Left ventricle myocardium inferior (tissue), 1 donor: ENCODE results near the gene CALN1. TPM values are rescaled to one million over a fixed set of nuclear protein-coding genes. Genes with fewer than 3 reads are reported as not detected.
"Not testable (repeated sequence)": the region's sequence is repeated elsewhere in the genome, so short reads cannot be mapped to it uniquely, and the experiment has no call there.

Experiments
- DNase-seq: peaks from one replicate; pipeline ENCODE4 v3.0.0-alpha.2; 2020
- H3K27ac ChIP-seq: fragments of 200-600 bp; replicated peaks from 2 replicates; pipeline ENCODE4 v1.8.0; 2021
- H3K27me3 ChIP-seq: fragments of 200-600 bp; 2 replicates; pipeline ENCODE4 v1.8.0; 2021; ENCODE audit warnings: low read depth
- H3K36me3 ChIP-seq: fragments of 200-600 bp; 2 replicates; pipeline ENCODE4 v1.8.0; 2021
- H3K4me1 ChIP-seq: fragments of 200-600 bp; 2 replicates; pipeline ENCODE4 v1.8.0; 2021
- H3K4me3 ChIP-seq: fragments of 200-600 bp; 2 replicates; pipeline ENCODE4 v1.8.0; 2021; ENCODE audit warnings: mild to moderate bottlenecking, moderate library complexity
- H3K9me3 ChIP-seq: fragments of 200-600 bp; replicated peaks from 2 replicates; pipeline ENCODE4 v1.8.0; 2021
- CTCF ChIP-seq: fragments of 200-600 bp; IDR thresholded peaks from 2 replicates; pipeline ENCODE4 v1.8.0; 2021; ENCODE audit warnings: antibody characterized with exemption, mild to moderate bottlenecking, borderline replicate concordance
- intact Hi-C: fragments of 100-400 bp; cut with micrococcal nuclease; formaldehyde crosslinking; loops from one replicate; pipeline ENCODE4 v1.11.0; 2022
- total RNA-seq: library from RNA; stranded (reverse); fragmentation: NEBNext Ultra II Directional; extraction: Animal tissue kit (Norgen Biotek cat#: 25700); gene quantifications from one replicate; pipeline ENCODE4 v1.2.1, GENCODE V29; 2021
- donor health status: DM: no; HTN: yes; CAD: no; lungs with severe emphysema.

Gene CALN1
- total RNA-seq, 1 donor from 2014 or later, result not detected

DNA sequence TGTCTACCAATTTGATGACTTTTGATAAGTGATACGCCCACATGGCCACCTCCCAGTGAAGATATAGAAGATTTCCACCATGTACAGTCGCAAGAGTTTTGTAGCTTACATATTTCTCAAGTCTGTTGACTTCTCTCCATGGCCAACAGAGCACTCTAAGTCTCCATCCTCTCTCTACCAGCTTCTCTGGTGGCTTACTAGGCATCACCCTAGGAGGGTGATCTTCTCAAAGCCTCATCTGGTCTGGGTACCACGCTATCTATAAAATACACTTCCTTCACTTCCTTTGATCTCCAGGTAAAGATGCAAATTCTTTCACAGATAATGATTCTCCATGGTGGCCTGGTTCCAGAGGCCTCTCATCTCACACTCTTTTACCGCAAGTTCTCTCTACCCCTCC is 49.9 kb downstream of the CALN1 start:
- H3K27me3 ChIP-seq, result no peaks in the 10 kb centered on the region
- no peaks in the 10 kb centered on the region for H3K36me3 ChIP-seq
- intact Hi-C loops, result no loop called here
- no peaks in the 10 kb centered on the region for H3K9me3 ChIP-seq
- no peak overlapping the region for H3K4me3 ChIP-seq
- no peak overlapping the region for H3K27ac ChIP-seq
- peaks cover 3% of the 10 kb centered on the region for H3K4me1 ChIP-seq
- TF ChIP-seq CTCF, result no peak
- no peak for DNase-seq

- no peaks in the 10 kb centered on the region for H3K9me3 ChIP-seq
- no peaks in the 10 kb centered on the region for H3K4me1 ChIP-seq
- H3K27ac ChIP-seq, result no peak overlapping the region
- H3K4me3 ChIP-seq, result no peak overlapping the region
- intact Hi-C loops, result no loop called here
- no peaks in the 10 kb centered on the region for H3K36me3 ChIP-seq
- peaks cover 27% of the 10 kb centered on the region for H3K27me3 ChIP-seq
- no peak for DNase-seq
- no peak for TF ChIP-seq CTCF
Measured at GRCh38 chr7:72345208-72345727, 66.9 kb downstream of the CALN1 start.

- peaks cover 36% of the 10 kb centered on the region for H3K27me3 ChIP-seq
- intact Hi-C loops, result no loop called here
Measured at GRCh38 chr7:72343991-72344390, 68.1 kb downstream of the CALN1 start.

GRCh38 chr7:72343354-72343753 is 68.8 kb downstream of the CALN1 start:
- H3K9me3 ChIP-seq, intact Hi-C loops, H3K4me3 ChIP-seq, H3K27ac ChIP-seq, H3K36me3 ChIP-seq, H3K4me1 ChIP-seq, DNase-seq: not testable (repeated sequence)
- peaks cover 41% of the 10 kb centered on the region for H3K27me3 ChIP-seq

More at GRCh38 chr7:72343991-72344390, 68.1 kb downstream of the CALN1 start:
- H3K4me3 ChIP-seq, result no peak overlapping the region
- no peak overlapping the region for H3K27ac ChIP-seq
- H3K36me3 ChIP-seq, result no peaks in the 10 kb centered on the region
- no peak for DNase-seq
- H3K9me3 ChIP-seq, result no peaks in the 10 kb centered on the region
- no peaks in the 10 kb centered on the region for H3K4me1 ChIP-seq
- no peak for TF ChIP-seq CTCF

DNA sequence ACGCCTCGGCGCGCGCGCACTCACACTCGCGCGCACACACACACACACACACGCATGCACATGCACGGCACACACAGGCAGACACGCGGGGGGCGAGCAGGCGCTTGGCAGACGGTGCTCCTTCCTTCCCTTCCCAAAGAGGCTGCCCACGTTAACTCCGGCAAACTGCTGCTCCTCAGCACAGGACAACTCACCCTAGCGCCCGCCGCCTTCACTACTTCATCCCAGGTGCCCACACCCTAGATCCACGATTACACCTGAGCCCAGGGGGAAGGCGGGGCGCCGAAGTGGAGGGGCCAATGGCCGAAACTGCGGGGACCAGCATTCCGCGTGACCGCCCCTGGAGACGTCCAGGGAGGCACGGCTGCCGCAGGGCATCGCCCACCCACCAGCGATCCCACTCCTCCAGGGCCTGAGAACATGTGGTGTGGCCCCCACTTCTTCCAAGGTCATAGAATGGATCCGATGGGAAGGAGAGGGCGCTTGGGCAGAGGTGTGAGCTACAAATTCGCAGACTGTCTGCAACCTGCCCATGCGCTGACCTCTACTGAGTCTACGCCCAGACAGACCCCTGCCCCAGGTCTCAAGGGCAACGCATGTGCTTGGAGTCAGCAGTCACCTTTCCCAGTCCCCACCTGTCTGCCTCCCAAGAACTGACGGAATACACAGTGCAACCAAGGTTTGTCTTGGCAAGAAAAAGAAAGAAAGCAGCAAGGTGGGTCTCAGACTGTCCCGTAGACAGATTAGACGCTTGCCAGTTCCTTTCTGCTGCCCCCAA is 74.6 kb downstream of the CALN1 start:
- no peak for TF ChIP-seq CTCF
- Histone ChIP-seq H3K36me3 (no peaks in the 10 kb centered on the region), H3K27ac (no peak overlapping the region), H3K4me1 (peaks cover 19% of the 10 kb centered on the region), H3K9me3 (peaks cover 2% of the 10 kb centered on the region), H3K27me3 (peaks cover 85% of the 10 kb centered on the region), H3K4me3 (peak overlapping the region; percentile 53)
- DNase-seq, result no peak
- intact Hi-C loops, result no loop called here
